Gastroesophageal sphincter (tissue), 4 donors: ENCODE measurements around the gene CDH20. TPM values are rescaled to one million over a fixed set of nuclear protein-coding genes. Genes with fewer than 3 reads are reported as not detected.

Source experiments
- ATAC-seq: fragments of 150-250 bp; one replicate; pipeline ENCODE4 v1.9.1; 2016; ENCODE audit warnings: mild to moderate bottlenecking, moderate library complexity
- H3K27ac ChIP-seq, 4 donors: fragments of 200-600 bp; sonication (generic) in 3 of 4; 1 replicate in 3 of 4; 2 replicates in 1 of 4; pipeline ENCODE4 v1.5.1; 2016 to 2019
- H3K27me3 ChIP-seq: fragments of 200-600 bp; sonication (generic); one replicate; pipeline ENCODE4 v1.5.1; 2019
- H3K36me3 ChIP-seq, 2 donors: fragments of 200-600 bp; sonication (generic); one replicate each; pipeline ENCODE4 v1.5.1; 2019; ENCODE audit warnings: control low read depth in 1 of 2
- H3K4me1 ChIP-seq, 3 donors: fragments of 200-600 bp; sonication (generic); 1 replicate in 2 of 3; 2 replicates in 1 of 3; pipeline ENCODE4 v1.5.1; 2016 to 2019; ENCODE audit warnings: control low read depth in 2 of 3
- H3K4me3 ChIP-seq, 2 donors: fragments of 200-600 bp; sonication (generic); one replicate each; pipeline ENCODE4 v1.5.1; 2019; ENCODE audit warnings: mild to moderate bottlenecking in 1 of 2, moderate library complexity in 1 of 2
- H3K9me3 ChIP-seq, 3 donors: fragments of 200-600 bp; sonication (generic); one replicate each; pipeline ENCODE4 v1.5.1; 2017 to 2019; ENCODE audit warnings: control low read depth in 2 of 3
- CTCF ChIP-seq, 4 experiments: fragments of 200-600 bp in 2 of 4; fragments of 450-650 bp in 2 of 4; sonication (generic) in 1 of 4; IDR thresholded peaks; one replicate each; pipeline ENCODE4 v1.5.1; 2017 to 2019; ENCODE audit warnings: antibody characterized with exemption in 4 of 4, mild to moderate bottlenecking in 2 of 4, moderate library complexity in 2 of 4
- EP300 ChIP-seq: sonication (generic); formaldehyde crosslinking; IDR thresholded peaks from one replicate; pipeline ENCODE4 v1.6.1; 2017; ENCODE audit warnings: antibody characterized with exemption, mild to moderate bottlenecking
- POLR2A ChIP-seq, 2 donors: fragments of 450-650 bp; IDR thresholded peaks; one replicate each; pipeline ENCODE4 v1.6.1; 2017; ENCODE audit warnings: antibody characterized with exemption in 2 of 2, mild to moderate bottlenecking in 2 of 2, moderate library complexity in 1 of 2
- POLR2AphosphoS5 ChIP-seq: sonication (generic); formaldehyde crosslinking; IDR thresholded peaks from one replicate; pipeline ENCODE4 v1.6.1; 2017; ENCODE audit warnings: antibody characterized with exemption
- WGBS, 2 donors: methylation state at CpG; one replicate each; pipeline ENCODE4 v1.1.5; 2018; ENCODE audit warnings: low coverage in 1 of 2; 5-methylcytosine and 5-hydroxymethylcytosine counted together
- total RNA-seq, 4 donors: library from RNA; depleted of rRNA; stranded (reverse); fragments of >200 nt; gene quantifications; one replicate each; pipeline ENCODE4 v1.1.0, GENCODE V29; 2016

CDH20 gene
- total RNA-seq, 4 donors from 2014 or later = 1.1 to 1.6 TPM; not detected in 2

- WGBS, 2 donors = 53% methylated on average over 2 of the region's 2 CpGs; no CpG with 5 or more reads in 1 of the 2 donors
- no peak for TF ChIP-seq POLR2A (IDR thresholded peaks at IDR 0.05)
- no peak for TF ChIP-seq POLR2AphosphoS5
- TF ChIP-seq CTCF (IDR thresholded peaks at IDR 0.05) = no peak
- no peak for TF ChIP-seq EP300
- Histone ChIP-seq H3K27me3 (peaks cover 23% of the 10 kb centered on the region), H3K4me3 (no peak overlapping the region), H3K9me3 (no peaks in the 10 kb centered on the region), H3K27ac (no peak overlapping the region), H3K36me3 (no peaks in the 10 kb centered on the region), H3K4me1 (peaks cover 0 to 11% (median 0%) of the 10 kb centered on the region in 3 donors)
- no peak for ATAC-seq
These were observed 209.4 kb downstream of the CDH20 start for GRCh38 chr18:61542596-61542995.

- Histone ChIP-seq H3K36me3 (no peaks in the 10 kb centered on the region), H3K4me1 (peaks cover 0 to 11% (median 0%) of the 10 kb centered on the region in 3 donors), H3K4me3 (no peak overlapping the region), H3K27me3 (peaks cover 23% of the 10 kb centered on the region), H3K27ac (no peak overlapping the region), H3K9me3 (no peaks in the 10 kb centered on the region)
- no peak for TF ChIP-seq EP300
- no peak for TF ChIP-seq POLR2AphosphoS5
- TF ChIP-seq CTCF (IDR thresholded peaks at IDR 0.05) = no peak
- TF ChIP-seq POLR2A (IDR thresholded peaks at IDR 0.05) = no peak
- ATAC-seq = no peak
- 50% methylated on average over 1 of the region's 1 CpG; no CpG with 5 or more reads in 1 of the 2 donors for WGBS, 2 donors
These were observed 210.3 kb downstream of the CDH20 start for GRCh38 chr18:61543518-61543917.

GRCh38 chr18:61544178-61544577 lies 210.9 kb downstream of the CDH20 start:
- ATAC-seq = no peak

GRCh38 chr18:61545281-61546245 lies 212.3 kb downstream of the CDH20 start:
- WGBS, 2 donors = 61 to 70% methylated on average over 7 of the region's 9 CpGs

More at GRCh38 chr18:61544178-61544577, 210.9 kb downstream of the CDH20 start:
- Histone ChIP-seq H3K4me3 (no peak overlapping the region), H3K4me1 (peaks cover 0 to 11% (median 0%) of the 10 kb centered on the region in 3 donors), H3K27me3 (peaks cover 19% of the 10 kb centered on the region), H3K9me3 (no peaks in the 10 kb centered on the region), H3K36me3 (no peaks in the 10 kb centered on the region), H3K27ac (no peak overlapping the region)
- WGBS, 2 donors = 100% methylated on average over 2 of the region's 10 CpGs; no CpG with 5 or more reads in 1 of the 2 donors
- TF ChIP-seq EP300 (no peak), POLR2A (IDR thresholded peaks at IDR 0.05) (no peak), POLR2AphosphoS5 (no peak), CTCF (IDR thresholded peaks at IDR 0.05) (no peak)

More at GRCh38 chr18:61545281-61546245, 212.3 kb downstream of the CDH20 start:
- no peaks in the 10 kb centered on the region for H3K36me3 ChIP-seq
- H3K27me3 ChIP-seq = peaks cover 18% of the 10 kb centered on the region
- H3K9me3 ChIP-seq = no peaks in the 10 kb centered on the region
- peaks cover 0 to 11% (median 0%) of the 10 kb centered on the region in 3 donors for H3K4me1 ChIP-seq
- no peak overlapping the region for H3K27ac ChIP-seq
- no peak overlapping the region for H3K4me3 ChIP-seq
- TF ChIP-seq POLR2A (IDR thresholded peaks at IDR 0.05) (no peak), CTCF (IDR thresholded peaks at IDR 0.05) (no peak), POLR2AphosphoS5 (no peak), EP300 (no peak)
- no peak for ATAC-seq
